ENCODE measurements around the gene LRRIQ1. TPM values are rescaled to one million over a fixed set of nuclear protein-coding genes. Genes with fewer than 3 reads are reported as not detected.

Gene LRRIQ1
- total and polyA plus RNA-seq, 2 of the 4 experiments (the other 2 are of a cell fraction) = under 0.01 to 0.05 TPM

- in situ Hi-C loops (cut with MboI; ENCODE audit: low sequenced_read_pairs) = no loop called here
These were observed 224.7 kb downstream of the LRRIQ1 start for GRCh38 chr12:85260896-85261295.

More at GRCh38 chr12:85260896-85261295, 224.7 kb downstream of the LRRIQ1 start:
- H3K14ac ChIP-seq (replicated peaks; ENCODE audit: low read depth, low read length) = no peak overlapping the region
- H3K9me1 ChIP-seq (ENCODE audit: insufficient read depth, low read length) = no peaks in the 10 kb centered on the region
- H4K5ac ChIP-seq (ENCODE audit: low read depth, low read length) = no peak overlapping the region
- H2BK5ac ChIP-seq (ENCODE audit: low read depth, low read length, poor library complexity, severe bottlenecking) = no peak overlapping the region
- dilution Hi-C loops (cut with HindIII; ENCODE audit: low sequenced_read_pairs, unreplicated experiment) (no loop called here), intact Hi-C loops (cut with micrococcal nuclease) (loop anchor here (2.0 kb wide), 1 partner anchor 42 kb away; no protein-coding TSS in a partner anchor)
- H3K9me3 ChIP-seq (ENCODE audit: control insufficient read depth, insufficient read depth, low read length) = no peaks in the 10 kb centered on the region
- no peak overlapping the region for H3K4me2 ChIP-seq (ENCODE audit: low read depth, low read length)
- H2BK20ac ChIP-seq (ENCODE audit: low read depth, low read length) = no peak overlapping the region
- BruUV-seq (replicated peaks) = no TSS peak
- no peaks in the 10 kb centered on the region for H3K27me3 ChIP-seq (ENCODE audit: control insufficient read depth, insufficient read depth, low read length)
- no peak overlapping the region for H2BK15ac ChIP-seq (ENCODE audit: low read depth, low read length)
- ChIA-PET POLR2A (ENCODE audit: unreplicated experiment) (no interaction called here), CTCF (no interaction called here)
- no CpG with 5 or more reads among the region's 3 CpGs for WGBS, 2 experiments (ENCODE audit: extremely low coverage in 2 of 2, insufficient read length in 1 of 2)
- H3K4me3 ChIP-seq (ENCODE audit: insufficient read depth, low read depth, low read length) = no peak overlapping the region
- no peak overlapping the region for H3K27ac ChIP-seq (ENCODE audit: insufficient read depth, low read length)
- H3K9ac ChIP-seq (ENCODE audit: low read depth, low read length) = no peak overlapping the region
- H3K79me1 ChIP-seq (ENCODE audit: low read depth in 1 of 2, low read length in 2 of 2) = no peaks in the 10 kb centered on the region
- no peak overlapping the region for H3K4ac ChIP-seq (ENCODE audit: low read depth, low read length)
- no peaks in the 10 kb centered on the region for H4K20me1 ChIP-seq (ENCODE audit: insufficient read depth, low read length)
- TF ChIP-seq RCOR1 (IDR thresholded peaks at IDR 0.05; ENCODE audit: insufficient replicate concordance, low read length) = no peak
- TF ChIP-seq ELK1 (IDR thresholded peaks at IDR 0.05; ENCODE audit: borderline replicate concordance, low read depth, low read length) = no peak
- no peak for TF ChIP-seq FOS (IDR thresholded peaks at IDR 0.05; ENCODE audit: low read depth, low read length)
- no peak for TF ChIP-seq MAZ (IDR thresholded peaks at IDR 0.05; ENCODE audit: borderline replicate concordance, low read depth, low read length)
- no peak for TF ChIP-seq RAD21 (IDR thresholded peaks at IDR 0.05; ENCODE audit: low read length)
- no peak for TF ChIP-seq CEBPB (IDR thresholded peaks at IDR 0.05; ENCODE audit: low read depth, low read length)
- TF ChIP-seq, protein P1, sequence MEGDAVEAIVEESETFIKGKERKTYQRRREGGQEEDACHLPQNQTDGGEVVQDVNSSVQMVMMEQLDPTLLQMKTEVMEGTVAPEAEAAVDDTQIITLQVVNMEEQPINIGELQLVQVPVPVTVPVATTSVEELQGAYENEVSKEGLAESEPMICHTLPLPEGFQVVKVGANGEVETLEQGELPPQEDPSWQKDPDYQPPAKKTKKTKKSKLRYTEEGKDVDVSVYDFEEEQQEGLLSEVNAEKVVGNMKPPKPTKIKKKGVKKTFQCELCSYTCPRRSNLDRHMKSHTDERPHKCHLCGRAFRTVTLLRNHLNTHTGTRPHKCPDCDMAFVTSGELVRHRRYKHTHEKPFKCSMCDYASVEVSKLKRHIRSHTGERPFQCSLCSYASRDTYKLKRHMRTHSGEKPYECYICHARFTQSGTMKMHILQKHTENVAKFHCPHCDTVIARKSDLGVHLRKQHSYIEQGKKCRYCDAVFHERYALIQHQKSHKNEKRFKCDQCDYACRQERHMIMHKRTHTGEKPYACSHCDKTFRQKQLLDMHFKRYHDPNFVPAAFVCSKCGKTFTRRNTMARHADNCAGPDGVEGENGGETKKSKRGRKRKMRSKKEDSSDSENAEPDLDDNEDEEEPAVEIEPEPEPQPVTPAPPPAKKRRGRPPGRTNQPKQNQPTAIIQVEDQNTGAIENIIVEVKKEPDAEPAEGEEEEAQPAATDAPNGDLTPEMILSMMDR (conservative IDR thresholded peaks at IDR 0.05; ENCODE audit: low read depth, low read length) = no peak
- no peak for TF ChIP-seq RFX5 (IDR thresholded peaks at IDR 0.05; ENCODE audit: low read depth, low read length)
- TF ChIP-seq BHLHE40 (IDR thresholded peaks at IDR 0.05; ENCODE audit: low read depth, low read length) = no peak
- no peak for TF ChIP-seq POLR2A (IDR thresholded peaks at IDR 0.05; ENCODE audit: low read depth, low read length)
- TF ChIP-seq CHD1 (IDR thresholded peaks at IDR 0.05; ENCODE audit: low read depth, low read length) = no peak
- TF ChIP-seq MAFK (IDR thresholded peaks at IDR 0.05; ENCODE audit: low read depth, low read length) = no peak
- no peak for TF ChIP-seq SMC3 (IDR thresholded peaks at IDR 0.05; ENCODE audit: low read depth, low read length)
- TF ChIP-seq MXI1 (IDR thresholded peaks at IDR 0.05; ENCODE audit: borderline replicate concordance, low read depth, low read length) = no peak
- TF ChIP-seq, protein P2, sequence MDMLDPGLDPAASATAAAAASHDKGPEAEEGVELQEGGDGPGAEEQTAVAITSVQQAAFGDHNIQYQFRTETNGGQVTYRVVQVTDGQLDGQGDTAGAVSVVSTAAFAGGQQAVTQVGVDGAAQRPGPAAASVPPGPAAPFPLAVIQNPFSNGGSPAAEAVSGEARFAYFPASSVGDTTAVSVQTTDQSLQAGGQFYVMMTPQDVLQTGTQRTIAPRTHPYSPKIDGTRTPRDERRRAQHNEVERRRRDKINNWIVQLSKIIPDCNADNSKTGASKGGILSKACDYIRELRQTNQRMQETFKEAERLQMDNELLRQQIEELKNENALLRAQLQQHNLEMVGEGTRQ (IDR thresholded peaks at IDR 0.05; ENCODE audit: low read depth, low read length) = no peak
- no peak for TF ChIP-seq NFE2L2 (IDR thresholded peaks at IDR 0.05; ENCODE audit: low read depth, low read length)
- no peak overlapping the region for H2AK9ac ChIP-seq (replicated peaks; ENCODE audit: low read depth, low read length, poor library complexity)
- H3K36me3 ChIP-seq (ENCODE audit: control insufficient read depth, insufficient read depth, low read length) = no peaks in the 10 kb centered on the region
- no peak overlapping the region for H2AFZ ChIP-seq (replicated peaks; ENCODE audit: low read length, poor library complexity)
- no peak overlapping the region for H4K8ac ChIP-seq (ENCODE audit: low read depth in 2 of 2, low read length in 2 of 2)
- H3K56ac ChIP-seq (ENCODE audit: extremely low read depth, insufficient read depth, low read length) = no peak overlapping the region
- ATAC-seq (ENCODE audit: low read depth) = no peak
- H2AK5ac ChIP-seq (ENCODE audit: low read depth, low read length) = no peak overlapping the region
- no peak overlapping the region for H4K91ac ChIP-seq (ENCODE audit: insufficient read depth, low read depth, low read length)
- DNase-seq = no peak
- no peak overlapping the region for H2BK120ac ChIP-seq (ENCODE audit: low read depth, low read length)
- H3K4me1 ChIP-seq (ENCODE audit: control insufficient read depth, insufficient read depth, low read length) = no peaks in the 10 kb centered on the region
- H3K23ac ChIP-seq (ENCODE audit: low read depth, low read length) = no peak overlapping the region
- no peak overlapping the region for H3K18ac ChIP-seq (ENCODE audit: low read depth, low read length)
